Small intestine (tissue), 7 donors: ENCODE measurements around the gene POLR1G. TPM values are rescaled to one million over a fixed set of nuclear protein-coding genes. Genes with fewer than 3 reads are reported as not detected.

Experiments
- DNase-seq, 2 donors: peaks; one replicate each; pipeline versions ENCODE4 v3.0.0 to v3.0.0-alpha.2; 2013
- FAIRE-seq: peaks from 2 replicates; lab custom pipeline; 2012; peaks lifted over from hg19 to GRCh38; lab: Jason Lieb, UNC
- H3K27ac ChIP-seq, 3 donors: one replicate each; pipeline ENCODE4 v1.5.1; 2013; ENCODE audit warnings: low read length in 2 of 3, mild to moderate bottlenecking in 2 of 3, control low read depth in 1 of 3, inconsistent platforms in 1 of 3, low read depth in 1 of 3, moderate library complexity in 1 of 3
- H3K27me3 ChIP-seq, 3 donors: one replicate each; pipeline ENCODE4 v1.6.1; 2013; ENCODE audit warnings: low read length in 3 of 3, inconsistent platforms in 1 of 3; ENCODE audit not compliant: control insufficient read depth in 3 of 3, insufficient read depth in 3 of 3
- H3K36me3 ChIP-seq, 3 donors: one replicate each; pipeline ENCODE4 v1.6.1; 2013; ENCODE audit warnings: low read length in 3 of 3, inconsistent platforms in 1 of 3, low read depth in 1 of 3, mild to moderate bottlenecking in 1 of 3, moderate library complexity in 1 of 3; ENCODE audit not compliant: control insufficient read depth in 3 of 3, insufficient read depth in 2 of 3
- H3K4me1 ChIP-seq, 3 donors: one replicate each; pipeline ENCODE4 v1.6.1; 2013; ENCODE audit warnings: low read length in 2 of 3, inconsistent platforms in 1 of 3, low read depth in 1 of 3, mild to moderate bottlenecking in 1 of 3, moderate library complexity in 1 of 3; ENCODE audit not compliant: control insufficient read depth in 3 of 3, insufficient read depth in 2 of 3
- H3K4me3 ChIP-seq, 3 donors: one replicate each; pipeline ENCODE4 v1.5.1; 2013; ENCODE audit warnings: low read length in 3 of 3, control low read depth in 1 of 3, inconsistent platforms in 1 of 3, low read depth in 1 of 3, mild to moderate bottlenecking in 1 of 3, moderate library complexity in 1 of 3
- H3K9me3 ChIP-seq, 2 donors: one replicate each; pipeline ENCODE4 v1.6.1; 2013; ENCODE audit warnings: low read depth in 1 of 2, low read length in 1 of 2; ENCODE audit not compliant: control insufficient read depth in 2 of 2, insufficient read depth in 1 of 2
- polyA plus RNA-seq, 4 donors: library from polyadenylated mRNA; stranded (reverse) in 3 of 4; unstranded in 1 of 4; fragments of 200-250 nt in 3 of 4; fragments of 120-200 nt in 1 of 4; gene quantifications; one replicate each; pipeline versions ENCODE4 v1.2.1 to v1.2.3, GENCODE V29; 2013
- donor health status: healthy with polysubstance abuse.
- donor health status: control.
- donor health status: control.
- donor health status: Bipolar disorder and iron deficiency.
- donor health status: healthy.

Gene POLR1G
- polyA plus RNA-seq, 4 donors: 0.27 to 4.1 (median 1.9) TPM

DNA sequence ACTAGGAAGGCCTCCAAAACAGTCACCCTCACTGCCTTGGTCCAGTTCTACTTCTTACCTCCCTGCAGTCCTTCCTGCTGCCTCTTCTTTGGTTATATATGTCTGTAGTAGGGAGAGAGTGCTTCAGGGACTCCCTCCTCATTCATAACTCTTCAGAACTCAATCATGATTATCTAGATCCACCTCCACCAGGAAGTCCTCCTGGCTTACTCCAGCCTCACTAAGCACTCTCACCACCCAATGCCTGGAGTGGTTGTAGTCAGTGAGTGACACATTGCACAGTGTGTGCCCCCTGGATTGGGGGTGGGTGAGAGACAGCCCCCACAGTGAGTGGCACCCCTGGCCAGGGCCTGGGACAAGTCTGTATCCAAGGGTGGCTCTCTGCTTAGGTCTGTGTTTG, 51.3 kb downstream of the POLR1G start:
- Histone ChIP-seq H3K9me3 (no peaks in the 10 kb centered on the region), H3K4me1 (peaks cover 2 to 16% (median 6%) of the 10 kb centered on the region in 3 donors), H3K4me3 (no peak overlapping the region), H3K36me3 (no peaks in the 10 kb centered on the region), H3K27ac (no peak overlapping the region), H3K27me3 (no peaks in the 10 kb centered on the region)
- DNase-seq (no peak), FAIRE-seq (no peak)

Other genes with a start within 250 kb of the POLR1G start
- under 1 TPM in 2 of 4 donors, not detected in 2; 0.09 to 0.13 TPM for gene NKPD1, start 245.7 kb upstream of the POLR1G start, polyA plus RNA-seq
- gene TRAPPC6A, start 228.4 kb upstream of the POLR1G start, polyA plus RNA-seq: 10 to 100 TPM; 38.4 to 67.6 (median 41.7) TPM
- gene BLOC1S3, start 227.9 kb upstream of the POLR1G start, polyA plus RNA-seq: 10 to 100 TPM in 1 of 4 donors, 1 to 10 TPM in 3; 3.6 to 12.8 (median 6.4) TPM
- gene EXOC3L2, start 161.2 kb upstream of the POLR1G start, polyA plus RNA-seq: 1 to 10 TPM in 3 of 4 donors, under 1 TPM in 1; 0.22 to 2.7 (median 2.1) TPM
- 10 to 100 TPM in 1 of 4 donors, 1 to 10 TPM in 3; 5.1 to 14.2 (median 7.7) TPM for gene MARK4, start 155.4 kb upstream of the POLR1G start, polyA plus RNA-seq
- 10 to 100 TPM in 2 of 4 donors, 1 to 10 TPM in 1, under 1 TPM in 1; 0.09 to 30.5 (median 14.4) TPM for gene CKM, start 83.8 kb upstream of the POLR1G start, polyA plus RNA-seq
- gene KLC3, start 65.9 kb upstream of the POLR1G start, polyA plus RNA-seq: under 1 TPM in 1 of 4 donors, not detected in 3; 0.06 TPM
- 10 to 100 TPM in 2 of 4 donors, 1 to 10 TPM in 2; 3.4 to 20.3 (median 7.9) TPM for gene ERCC2, start 36.1 kb upstream of the POLR1G start, polyA plus RNA-seq
- gene PPP1R13L, start 1.6 kb upstream of the POLR1G start, polyA plus RNA-seq: 10 to 100 TPM; 12.7 to 30.5 (median 21.3) TPM
- 10 to 100 TPM; 30.3 to 55.0 (median 37.5) TPM for gene ERCC1, start 17.3 kb downstream of the POLR1G start, polyA plus RNA-seq
- 10 to 100 TPM in 2 of 4 donors, 1 to 10 TPM in 1, under 1 TPM in 1; 0.89 to 82.1 (median 10.6) TPM for gene FOSB, start 61.4 kb downstream of the POLR1G start, polyA plus RNA-seq
- 1 to 10 TPM; 1.6 to 9.1 (median 2.7) TPM for gene RTN2, start 90.4 kb downstream of the POLR1G start, polyA plus RNA-seq
- gene PPM1N, start 91.8 kb downstream of the POLR1G start, polyA plus RNA-seq: 1 to 10 TPM in 3 of 4 donors, under 1 TPM in 1; 0.65 to 1.9 (median 1.5) TPM
- gene VASP, start 100.8 kb downstream of the POLR1G start, polyA plus RNA-seq: 100 to 1,000 TPM in 2 of 4 donors, 10 to 100 TPM in 2; 50.4 to 132 (median 111) TPM
- 1 to 10 TPM; 4.5 to 9.4 (median 6.4) TPM for gene OPA3, start 178.2 kb downstream of the POLR1G start, polyA plus RNA-seq
- gene GPR4, start 195.6 kb downstream of the POLR1G start, polyA plus RNA-seq: 1 to 10 TPM in 1 of 4 donors, under 1 TPM in 3; 0.22 to 3.8 (median 0.51) TPM
- gene EML2, start 232.8 kb downstream of the POLR1G start, polyA plus RNA-seq: 10 to 100 TPM; 18.9 to 39.9 (median 20.8) TPM